Occipital lobe (tissue), 3 donors: ENCODE data around the gene CTSK. TPM values are rescaled to one million over a fixed set of nuclear protein-coding genes. Genes with fewer than 3 reads are reported as not detected.

ENCODE experiments used
- DNase-seq: peaks from one replicate; lab custom pipeline; 2025; lab: John Stamatoyannopoulos, UW
- small RNA-seq: library from RNA; depleted of rRNA; stranded (forward); fragments of <200 nt; gene quantifications from one replicate; pipeline ENCODE3, GENCODE V24; 2014
- total RNA-seq: library from RNA; depleted of rRNA; stranded (reverse); fragments of >200 nt; gene quantifications from one replicate; pipeline ENCODE4 v1.2.3, GENCODE V29; 2014

The CTSK gene
- total RNA-seq, 1 donor from 2014 or later, result 7.2 TPM

GRCh38 chr1:150762552-150762951 is 45.5 kb downstream of the CTSK start:
- DNase-seq, result no peak

- no peak for DNase-seq
These were observed 46.3 kb downstream of the CTSK start for GRCh38 chr1:150761801-150762200.

GRCh38 chr1:150760013-150760412 is 48.0 kb downstream of the CTSK start:
- no peak for DNase-seq

- DNase-seq, result no peak
These were observed 54.6 kb downstream of the CTSK start for GRCh38 chr1:150753416-150753815.

GRCh38 chr1:150751443-150751842 is 56.6 kb downstream of the CTSK start:
- no peak for DNase-seq

- no peak for DNase-seq
These were observed 58.2 kb downstream of the CTSK start for GRCh38 chr1:150749720-150750311.

- no peak for DNase-seq
These were observed 59.0 kb downstream of the CTSK start for GRCh38 chr1:150748878-150749719.

Small RNAs within 50 kb of the gene (small RNA-seq; reads per million reads assigned to genes)
- gene RNU6-1309P, result not detected

Other genes with a start within 250 kb of the CTSK start
- gene MCL1, start 228.7 kb downstream of the CTSK start, total RNA-seq, result 146 TPM
- gene ENSA, start 178.6 kb downstream of the CTSK start, total RNA-seq, result 105 TPM
- 5.8 TPM for gene GOLPH3L, start 111.1 kb downstream of the CTSK start, total RNA-seq
- gene HORMAD1, start 87.4 kb downstream of the CTSK start, total RNA-seq, result 0.78 TPM
- 11.9 TPM for gene CTSS, start 42.5 kb downstream of the CTSK start, total RNA-seq
- 20.0 TPM for gene ARNT, start 68.3 kb upstream of the CTSK start, total RNA-seq
- gene CTXND2, start 78.9 kb upstream of the CTSK start, total RNA-seq, result not detected
- gene SETDB1, start 118.1 kb upstream of the CTSK start, total RNA-seq, result 51.5 TPM
- 35.6 TPM for gene CERS2, start 166.6 kb upstream of the CTSK start, total RNA-seq
- gene ANXA9, start 174.0 kb upstream of the CTSK start, total RNA-seq, result not detected
- 10.5 TPM for gene MINDY1, start 198.6 kb upstream of the CTSK start, total RNA-seq
- gene PRUNE1, start 200.2 kb upstream of the CTSK start, total RNA-seq, result 25.3 TPM
- gene BNIPL, start 228.3 kb upstream of the CTSK start, total RNA-seq, result 0.16 TPM
- gene C1orf56, start 239.5 kb upstream of the CTSK start, total RNA-seq, result 3.4 TPM